ENCODE results near the gene LDLRAD1.
"Not testable (repeated sequence)": the region's sequence is repeated elsewhere in the genome, so short reads cannot be mapped to it uniquely, and the experiment has no call there.

The LDLRAD1 gene

DNA sequence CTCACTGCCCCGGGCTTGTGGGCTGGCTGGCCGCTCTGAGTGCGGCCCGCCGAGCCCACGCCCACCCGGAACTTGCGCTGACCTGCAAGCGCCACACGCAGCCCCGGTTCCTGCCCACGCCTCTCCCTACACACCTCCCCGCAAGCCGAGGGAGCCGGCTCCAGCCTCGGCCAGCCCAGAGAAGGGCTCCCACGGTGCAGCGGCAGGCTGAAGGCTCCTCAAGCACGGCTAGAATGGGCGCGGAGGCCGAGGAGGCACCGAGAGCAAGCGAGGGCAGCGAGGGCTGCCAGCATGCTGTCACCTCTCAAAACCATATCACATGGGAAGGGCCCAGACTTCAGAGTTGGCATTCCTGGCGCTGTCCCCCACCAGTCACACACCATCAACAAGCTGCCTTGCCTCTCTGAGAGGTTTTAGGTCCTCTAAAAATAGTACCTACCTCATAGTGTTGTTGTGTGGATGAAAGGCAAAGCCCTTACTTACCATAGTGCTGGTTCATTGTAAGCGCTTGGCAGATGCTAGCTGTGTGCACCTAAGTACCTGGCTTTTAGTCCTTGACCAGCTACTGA, 13.4 kb downstream of the LDLRAD1 start:
- H3K4me1 ChIP-seq (ENCODE audit: low read depth, poor library complexity, severe bottlenecking), result no peaks in the 10 kb centered on the region
- H3K79me2 ChIP-seq (ENCODE audit: insufficient read depth, low read depth), result no peaks in the 10 kb centered on the region
- no peaks in the 10 kb centered on the region for H3K36me3 ChIP-seq (ENCODE audit: insufficient read depth)
- no peak overlapping the region for H2AFZ ChIP-seq (ENCODE audit: low read depth)
- H3K27ac ChIP-seq, result no peak overlapping the region
- H3K4me2 ChIP-seq, result no peak overlapping the region
- no peak overlapping the region for H3K9ac ChIP-seq
- no peak overlapping the region for H3K4me3 ChIP-seq (IDR thresholded peaks at IDR 0.05; ENCODE audit: insufficient read depth, low read depth, low read length)
- TF ChIP-seq, protein P1, sequence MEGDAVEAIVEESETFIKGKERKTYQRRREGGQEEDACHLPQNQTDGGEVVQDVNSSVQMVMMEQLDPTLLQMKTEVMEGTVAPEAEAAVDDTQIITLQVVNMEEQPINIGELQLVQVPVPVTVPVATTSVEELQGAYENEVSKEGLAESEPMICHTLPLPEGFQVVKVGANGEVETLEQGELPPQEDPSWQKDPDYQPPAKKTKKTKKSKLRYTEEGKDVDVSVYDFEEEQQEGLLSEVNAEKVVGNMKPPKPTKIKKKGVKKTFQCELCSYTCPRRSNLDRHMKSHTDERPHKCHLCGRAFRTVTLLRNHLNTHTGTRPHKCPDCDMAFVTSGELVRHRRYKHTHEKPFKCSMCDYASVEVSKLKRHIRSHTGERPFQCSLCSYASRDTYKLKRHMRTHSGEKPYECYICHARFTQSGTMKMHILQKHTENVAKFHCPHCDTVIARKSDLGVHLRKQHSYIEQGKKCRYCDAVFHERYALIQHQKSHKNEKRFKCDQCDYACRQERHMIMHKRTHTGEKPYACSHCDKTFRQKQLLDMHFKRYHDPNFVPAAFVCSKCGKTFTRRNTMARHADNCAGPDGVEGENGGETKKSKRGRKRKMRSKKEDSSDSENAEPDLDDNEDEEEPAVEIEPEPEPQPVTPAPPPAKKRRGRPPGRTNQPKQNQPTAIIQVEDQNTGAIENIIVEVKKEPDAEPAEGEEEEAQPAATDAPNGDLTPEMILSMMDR (conservative IDR thresholded peaks at IDR 0.05; ENCODE audit: low read depth, low read length), result no peak
- H4K20me1 ChIP-seq (ENCODE audit: insufficient read depth), result no peaks in the 10 kb centered on the region
- H3K27me3 ChIP-seq (ENCODE audit: insufficient read depth, low read depth), result no peaks in the 10 kb centered on the region; the same call in 1 of the 2 replicates

DNA sequence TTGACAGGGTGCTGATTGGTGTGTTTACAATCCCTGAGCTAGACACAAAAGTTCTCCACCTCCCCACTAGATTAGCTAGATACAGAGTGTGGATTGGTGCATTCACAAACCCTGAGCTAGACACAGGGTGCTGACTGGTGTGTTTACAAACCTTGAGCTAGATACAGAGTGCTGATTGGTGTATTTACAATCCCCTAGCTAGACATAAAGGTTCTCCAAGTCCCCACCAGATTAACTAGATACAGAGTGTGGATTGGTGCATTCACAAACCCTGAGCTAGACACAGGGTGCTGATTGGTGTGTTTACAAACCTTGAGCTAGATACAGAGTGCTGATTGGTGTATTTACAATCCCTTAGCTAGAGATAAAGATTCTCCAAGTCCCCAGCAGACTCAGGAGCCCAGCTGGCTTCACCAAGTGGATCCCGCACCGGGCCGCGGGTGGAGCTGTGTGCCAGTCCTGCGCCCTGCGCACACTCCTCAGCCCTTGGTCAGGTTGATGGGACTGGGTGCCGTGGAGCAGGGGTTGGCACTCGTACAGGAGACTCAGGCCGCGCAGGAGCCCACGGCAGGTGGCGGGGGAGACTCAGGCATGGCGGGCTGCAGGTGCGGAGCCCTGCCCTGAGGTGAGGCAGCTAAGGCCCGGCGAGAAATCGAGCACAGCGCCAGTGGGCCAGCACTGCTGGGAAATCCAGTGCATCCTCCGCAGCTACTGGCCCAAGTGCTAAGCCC, 14.1 kb downstream of the LDLRAD1 start:
- H4K20me1 ChIP-seq (ENCODE audit: insufficient read depth); H3K4me1 ChIP-seq (ENCODE audit: low read depth, poor library complexity, severe bottlenecking); H3K9ac ChIP-seq; H3K4me3 ChIP-seq (IDR thresholded peaks at IDR 0.05; ENCODE audit: insufficient read depth, low read depth, low read length); H3K36me3 ChIP-seq (ENCODE audit: insufficient read depth); H3K79me2 ChIP-seq (ENCODE audit: insufficient read depth, low read depth); H3K4me2 ChIP-seq; H3K27me3 ChIP-seq (ENCODE audit: insufficient read depth, low read depth); H3K27ac ChIP-seq; H2AFZ ChIP-seq (ENCODE audit: low read depth): not testable (repeated sequence)

DNA sequence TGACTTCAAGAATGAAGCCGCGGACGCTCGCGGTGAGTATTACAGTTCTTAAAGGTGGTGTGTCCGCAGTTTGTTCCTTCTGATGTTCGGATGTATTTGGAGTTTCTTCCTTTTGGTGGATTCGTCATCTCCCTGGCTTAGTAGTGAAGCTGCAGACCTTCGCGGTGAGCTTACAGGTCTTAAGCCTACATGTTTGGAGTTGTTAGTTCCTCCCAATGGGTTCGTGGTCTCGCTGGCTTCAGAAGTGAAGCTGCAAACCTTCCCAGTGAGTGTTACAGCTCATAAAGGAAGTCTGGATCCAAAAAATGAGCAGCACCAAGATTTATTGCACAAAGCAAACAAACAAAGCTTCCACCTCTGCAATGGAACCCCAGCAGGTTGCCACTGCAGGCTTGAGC, 14.7 kb downstream of the LDLRAD1 start:
- Histone ChIP-seq H3K79me2 (ENCODE audit: insufficient read depth, low read depth) (no peaks in the 10 kb centered on the region), H3K27ac (no peak overlapping the region), H3K36me3 (ENCODE audit: insufficient read depth) (no peaks in the 10 kb centered on the region), H3K4me1 (ENCODE audit: low read depth, poor library complexity, severe bottlenecking) (no peaks in the 10 kb centered on the region), H3K4me3 (IDR thresholded peaks at IDR 0.05; ENCODE audit: insufficient read depth, low read depth, low read length) (no peak overlapping the region), H3K4me2 (no peak overlapping the region), H2AFZ (ENCODE audit: low read depth) (no peak overlapping the region), H4K20me1 (ENCODE audit: insufficient read depth) (no peaks in the 10 kb centered on the region), H3K9ac (no peak overlapping the region), H3K27me3 (ENCODE audit: insufficient read depth, low read depth) (no peaks in the 10 kb centered on the region; the same call in 1 of the 2 replicates)
- TF ChIP-seq, protein P1 (conservative IDR thresholded peaks at IDR 0.05; ENCODE audit: low read depth, low read length), result no peak

DNA sequence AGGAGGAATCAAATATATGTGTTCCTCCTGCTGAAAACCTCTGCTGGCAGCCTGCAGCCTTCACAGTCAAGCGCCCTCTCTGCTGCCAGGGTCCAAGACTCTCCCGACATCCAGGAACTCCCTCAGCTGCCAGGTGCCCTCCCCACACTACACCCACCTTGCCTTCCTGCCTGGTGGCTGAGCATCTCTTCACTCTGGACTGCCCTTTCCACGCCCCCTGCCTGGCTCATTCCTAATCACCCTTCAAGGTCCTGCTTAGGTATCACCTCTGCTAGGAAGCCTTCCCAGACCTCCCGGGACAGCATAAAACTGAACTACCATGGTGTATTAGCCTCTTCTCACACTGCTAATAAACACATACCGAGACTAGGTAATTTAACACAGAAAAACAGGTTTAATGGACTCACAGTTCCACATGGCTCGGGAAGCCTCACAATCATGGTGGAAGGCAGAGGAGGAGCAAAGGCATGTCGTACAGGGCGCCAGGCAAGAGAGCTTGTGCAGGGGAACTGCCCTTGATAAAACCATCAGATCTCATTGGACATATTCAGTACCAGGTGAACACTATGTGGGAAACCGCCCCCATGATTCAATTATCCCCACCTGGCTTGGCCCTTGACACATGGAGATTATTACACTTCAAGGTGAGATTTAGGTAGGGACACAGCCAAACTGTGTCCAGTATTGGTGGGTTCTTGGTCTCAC, 15.3 kb downstream of the LDLRAD1 start:
- H3K79me2 ChIP-seq (ENCODE audit: insufficient read depth, low read depth), result no peaks in the 10 kb centered on the region
- H3K9ac ChIP-seq, result no peak overlapping the region
- no peak overlapping the region for H3K4me3 ChIP-seq (IDR thresholded peaks at IDR 0.05; ENCODE audit: insufficient read depth, low read depth, low read length)
- no peak overlapping the region for H3K27ac ChIP-seq
- no peak overlapping the region for H3K4me2 ChIP-seq
- no peak overlapping the region for H2AFZ ChIP-seq (ENCODE audit: low read depth)
- H3K36me3 ChIP-seq (ENCODE audit: insufficient read depth), result no peaks in the 10 kb centered on the region
- H4K20me1 ChIP-seq (ENCODE audit: insufficient read depth), result no peaks in the 10 kb centered on the region
- TF ChIP-seq, protein P1 (conservative IDR thresholded peaks at IDR 0.05; ENCODE audit: low read depth, low read length), result no peak
- no peaks in the 10 kb centered on the region for H3K4me1 ChIP-seq (ENCODE audit: low read depth, poor library complexity, severe bottlenecking)
- no peaks in the 10 kb centered on the region; the same call in 1 of the 2 replicates for H3K27me3 ChIP-seq (ENCODE audit: insufficient read depth, low read depth)
